Liver (tissue), 9 donors: ENCODE measurements around the gene GSTM1. TPM values are rescaled to one million over a fixed set of nuclear protein-coding genes. Genes with fewer than 3 reads are reported as not detected.
A peak's percentile ranks its signal among the peaks of the same experiment; 100 is the strongest.

Source experiments
- DNase-seq: peaks from one replicate; pipeline ENCODE4 v3.0.0-alpha.2; 2017; ENCODE audit warnings: low spot score
- H3K27ac ChIP-seq, 2 donors: one replicate each; pipeline ENCODE4 v1.7.0; 2013; ENCODE audit warnings: inconsistent platforms in 2 of 2, low read length in 2 of 2, control low read depth in 1 of 2, low read depth in 1 of 2, mild to moderate bottlenecking in 1 of 2
- H3K27me3 ChIP-seq, 4 donors: one replicate each; pipeline versions ENCODE4 v1.6.1 to v1.7.0; 2013; ENCODE audit warnings: low read length in 3 of 4, inconsistent platforms in 1 of 4, mild to moderate bottlenecking in 1 of 4, moderate library complexity in 1 of 4; ENCODE audit not compliant: control insufficient read depth in 4 of 4, insufficient read depth in 4 of 4
- H3K36me3 ChIP-seq, 4 donors: one replicate each; pipeline versions ENCODE4 v1.6.1 to v1.7.0; 2013; ENCODE audit warnings: low read length in 3 of 4, mild to moderate bottlenecking in 3 of 4, low read depth in 1 of 4, moderate library complexity in 1 of 4; ENCODE audit not compliant: control insufficient read depth in 4 of 4, insufficient read depth in 3 of 4
- H3K4me1 ChIP-seq, 4 donors: one replicate each; pipeline versions ENCODE4 v1.6.1 to v1.7.0; 2013; ENCODE audit warnings: low read length in 3 of 4, mild to moderate bottlenecking in 3 of 4, moderate library complexity in 1 of 4; ENCODE audit not compliant: control insufficient read depth in 4 of 4, insufficient read depth in 4 of 4
- H3K4me3 ChIP-seq, 3 donors: one replicate each; pipeline versions ENCODE4 v1.6.1 to v1.7.0; 2013; ENCODE audit warnings: low read length in 3 of 3, control low read depth in 1 of 3, low read depth in 1 of 3, mild to moderate bottlenecking in 1 of 3
- H3K9ac ChIP-seq, 2 donors: one replicate each; pipeline ENCODE4 v1.7.0; 2013; ENCODE audit warnings: low read length in 2 of 2, mild to moderate bottlenecking in 2 of 2, moderate library complexity in 2 of 2, control low read depth in 1 of 2, low read depth in 1 of 2
- H3K9me3 ChIP-seq, 4 donors: one replicate each; pipeline versions ENCODE4 v1.6.1 to v1.7.0; 2013; ENCODE audit warnings: low read length in 3 of 4; ENCODE audit not compliant: control insufficient read depth in 4 of 4
- EGR1 ChIP-seq, 2 donors: IDR thresholded peaks; 2 replicates each; pipeline ENCODE4 v1.6.1; 2016 to 2018; ENCODE audit warnings: antibody characterized with exemption in 2 of 2, low read depth in 2 of 2
- FOXA1 ChIP-seq: IDR thresholded peaks from 2 replicates; pipeline ENCODE4 v1.6.1; 2016; ENCODE audit warnings: antibody characterized with exemption
- FOXA2 ChIP-seq: IDR thresholded peaks from 2 replicates; pipeline ENCODE4 v1.6.1; 2016; ENCODE audit warnings: antibody characterized with exemption
- GABPA ChIP-seq, 2 donors: IDR thresholded peaks in 1 of 2; conservative IDR thresholded peaks in 1 of 2; 2 replicates each; pipeline ENCODE4 v1.6.1; 2016; ENCODE audit warnings: antibody characterized with exemption in 2 of 2, mild to moderate bottlenecking in 1 of 2, moderate library complexity in 1 of 2
- HNF4G ChIP-seq: IDR thresholded peaks from 2 replicates; pipeline ENCODE4 v1.6.1; 2016; ENCODE audit warnings: antibody characterized with exemption
- JUND ChIP-seq, 2 donors: IDR thresholded peaks; 2 replicates each; pipeline ENCODE4 v1.6.1; 2016; ENCODE audit warnings: antibody characterized with exemption in 2 of 2
- RAD21 ChIP-seq, 2 donors: IDR thresholded peaks; 2 replicates each; pipeline ENCODE4 v1.6.1; 2016; ENCODE audit warnings: antibody characterized with exemption in 2 of 2, mild to moderate bottlenecking in 2 of 2
- RXRA ChIP-seq, 2 donors: IDR thresholded peaks; 2 replicates each; pipeline ENCODE4 v1.6.1; 2017 to 2018; ENCODE audit warnings: antibody characterized with exemption in 2 of 2, mild to moderate bottlenecking in 1 of 2
- SP1 ChIP-seq: IDR thresholded peaks from 2 replicates; pipeline ENCODE4 v1.6.1; 2018; ENCODE audit warnings: antibody characterized with exemption, mild to moderate bottlenecking
- TAF1 ChIP-seq: conservative IDR thresholded peaks from 2 replicates; pipeline ENCODE4 v1.6.1; 2016; ENCODE audit warnings: antibody characterized with exemption, mild to moderate bottlenecking
- YY1 ChIP-seq: IDR thresholded peaks from 2 replicates; pipeline ENCODE4 v1.6.1; 2016; ENCODE audit warnings: antibody characterized with exemption, mild to moderate bottlenecking
- WGBS: extraction: QIAGEN DNeasy Blood & Tissue Kit; methylation state at CpG from one replicate; pipeline ENCODE4 v1.1.7; 2013; 5-methylcytosine and 5-hydroxymethylcytosine counted together
- polyA plus RNA-seq, 2 donors: library from polyadenylated mRNA; stranded (reverse) in 1 of 2; unstranded in 1 of 2; fragments of 200-250 nt in 1 of 2; fragments of >200 nt in 1 of 2; fragmentation: Nextera tagmentation in 1 of 2; extraction: Ambion mirVana in 1 of 2; gene quantifications; one replicate each; pipeline versions ENCODE4 v1.2.1 to v1.2.3, GENCODE V29; 2013 to 2015
- total RNA-seq, 2 donors: library from RNA; depleted of rRNA; stranded (reverse); fragments of >200 nt; gene quantifications; one replicate each; pipeline ENCODE4 v1.2.3, GENCODE V29; 2014
- TF ChIP-seq, protein P1 (sequence below): fragments of 150-350 bp; IDR thresholded peaks from 2 replicates; pipeline ENCODE4 v1.5.1; 2017; ENCODE audit warnings: improper control_type of control experiment, low read depth, low read length; ENCODE audit not compliant: missing input control
- TF ChIP-seq, protein P2 (sequence below): IDR thresholded peaks from 2 replicates; pipeline ENCODE4 v1.6.1; 2016; ENCODE audit warnings: antibody characterized with exemption
- TF ChIP-seq, protein P3 (sequence below): IDR thresholded peaks from 2 replicates; pipeline ENCODE4 v1.6.1; 2016; ENCODE audit warnings: antibody characterized with exemption
- TF ChIP-seq, protein P4 (sequence below): IDR thresholded peaks from 2 replicates; pipeline ENCODE4 v1.6.1; 2016; ENCODE audit warnings: antibody characterized with exemption, mild to moderate bottlenecking
- TF ChIP-seq, protein P5 (sequence below): IDR thresholded peaks from 2 replicates; pipeline ENCODE4 v1.6.1; 2016; ENCODE audit warnings: antibody characterized with exemption
- donor health status: healthy.
- donor health status: healthy.
- donor health status: healthy.
- donor health status: healthy.
- donor health status: healthy.

GSTM1 gene
- total and polyA plus RNA-seq, 4 donors, result 14.7 to 341 (median 247) TPM

DNA sequence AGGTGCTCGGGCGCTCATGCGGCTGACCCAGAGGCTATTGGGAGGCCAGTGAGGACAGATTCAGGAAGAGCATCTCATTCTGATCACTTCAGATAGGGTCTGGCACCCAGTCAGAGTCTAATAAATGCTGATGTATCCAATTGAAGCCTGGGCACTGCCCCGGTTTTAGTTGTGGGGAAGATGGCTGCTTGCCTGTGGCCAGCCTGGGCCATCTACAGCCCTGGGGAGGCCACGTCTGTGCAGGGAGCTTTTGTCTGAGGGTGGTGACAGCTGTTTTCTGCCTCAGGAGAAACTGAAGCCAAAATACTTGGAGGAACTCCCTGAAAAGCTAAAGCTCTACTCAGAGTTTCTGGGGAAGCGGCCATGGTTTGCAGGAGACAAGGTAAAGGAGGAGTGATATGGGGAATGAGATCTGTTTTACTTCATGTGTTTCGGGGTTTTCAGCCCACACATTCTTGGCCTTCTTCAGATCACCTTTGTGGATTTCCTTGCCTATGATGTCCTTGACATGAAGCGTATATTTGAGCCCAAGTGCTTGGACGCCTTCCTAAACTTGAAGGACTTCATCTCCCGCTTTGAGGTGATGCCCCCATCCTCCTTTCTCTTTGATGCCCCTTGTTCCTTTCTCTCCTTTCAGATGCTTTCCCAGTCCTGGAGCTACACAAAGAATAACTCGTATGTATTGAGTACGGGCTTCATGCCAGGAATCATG lies 27.2 kb downstream of the GSTM1 start:
- no peak for DNase-seq
- Histone ChIP-seq H3K36me3 (no peaks in the 10 kb centered on the region), H3K4me3 (no peak overlapping the region), H3K4me1 (no peaks in the 10 kb centered on the region), H3K27ac (no peak overlapping the region), H3K9ac (no peak overlapping the region), H3K9me3 (no peaks in the 10 kb centered on the region), H3K27me3 (no peaks in the 10 kb centered on the region)
- TF ChIP-seq, protein P1, sequence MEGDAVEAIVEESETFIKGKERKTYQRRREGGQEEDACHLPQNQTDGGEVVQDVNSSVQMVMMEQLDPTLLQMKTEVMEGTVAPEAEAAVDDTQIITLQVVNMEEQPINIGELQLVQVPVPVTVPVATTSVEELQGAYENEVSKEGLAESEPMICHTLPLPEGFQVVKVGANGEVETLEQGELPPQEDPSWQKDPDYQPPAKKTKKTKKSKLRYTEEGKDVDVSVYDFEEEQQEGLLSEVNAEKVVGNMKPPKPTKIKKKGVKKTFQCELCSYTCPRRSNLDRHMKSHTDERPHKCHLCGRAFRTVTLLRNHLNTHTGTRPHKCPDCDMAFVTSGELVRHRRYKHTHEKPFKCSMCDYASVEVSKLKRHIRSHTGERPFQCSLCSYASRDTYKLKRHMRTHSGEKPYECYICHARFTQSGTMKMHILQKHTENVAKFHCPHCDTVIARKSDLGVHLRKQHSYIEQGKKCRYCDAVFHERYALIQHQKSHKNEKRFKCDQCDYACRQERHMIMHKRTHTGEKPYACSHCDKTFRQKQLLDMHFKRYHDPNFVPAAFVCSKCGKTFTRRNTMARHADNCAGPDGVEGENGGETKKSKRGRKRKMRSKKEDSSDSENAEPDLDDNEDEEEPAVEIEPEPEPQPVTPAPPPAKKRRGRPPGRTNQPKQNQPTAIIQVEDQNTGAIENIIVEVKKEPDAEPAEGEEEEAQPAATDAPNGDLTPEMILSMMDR, result no peak
- no peak for TF ChIP-seq FOXA1
- no peak for TF ChIP-seq FOXA2
- TF ChIP-seq YY1, result no peak
- TF ChIP-seq, protein P2, sequence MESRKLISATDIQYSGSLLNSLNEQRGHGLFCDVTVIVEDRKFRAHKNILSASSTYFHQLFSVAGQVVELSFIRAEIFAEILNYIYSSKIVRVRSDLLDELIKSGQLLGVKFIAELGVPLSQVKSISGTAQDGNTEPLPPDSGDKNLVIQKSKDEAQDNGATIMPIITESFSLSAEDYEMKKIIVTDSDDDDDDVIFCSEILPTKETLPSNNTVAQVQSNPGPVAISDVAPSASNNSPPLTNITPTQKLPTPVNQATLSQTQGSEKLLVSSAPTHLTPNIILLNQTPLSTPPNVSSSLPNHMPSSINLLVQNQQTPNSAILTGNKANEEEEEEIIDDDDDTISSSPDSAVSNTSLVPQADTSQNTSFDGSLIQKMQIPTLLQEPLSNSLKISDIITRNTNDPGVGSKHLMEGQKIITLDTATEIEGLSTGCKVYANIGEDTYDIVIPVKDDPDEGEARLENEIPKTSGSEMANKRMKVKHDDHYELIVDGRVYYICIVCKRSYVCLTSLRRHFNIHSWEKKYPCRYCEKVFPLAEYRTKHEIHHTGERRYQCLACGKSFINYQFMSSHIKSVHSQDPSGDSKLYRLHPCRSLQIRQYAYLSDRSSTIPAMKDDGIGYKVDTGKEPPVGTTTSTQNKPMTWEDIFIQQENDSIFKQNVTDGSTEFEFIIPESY, result no peak
- TF ChIP-seq EGR1 (IDR thresholded peaks at IDR 0.05; ENCODE audit: low read depth in 2 of 2), result no peak
- TF ChIP-seq RAD21 (IDR thresholded peaks at IDR 0.05), result no peak
- TF ChIP-seq, protein P3, sequence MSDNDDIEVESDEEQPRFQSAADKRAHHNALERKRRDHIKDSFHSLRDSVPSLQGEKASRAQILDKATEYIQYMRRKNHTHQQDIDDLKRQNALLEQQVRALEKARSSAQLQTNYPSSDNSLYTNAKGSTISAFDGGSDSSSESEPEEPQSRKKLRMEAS, result no peak
- TF ChIP-seq SP1, result no peak
- TF ChIP-seq JUND (IDR thresholded peaks at IDR 0.05), result no peak
- no peak for TF ChIP-seq GABPA (IDR thresholded peaks at IDR 0.05 in 1 of 2, conservative IDR thresholded peaks at IDR 0.05 in 1 of 2)
- TF ChIP-seq, protein P4, sequence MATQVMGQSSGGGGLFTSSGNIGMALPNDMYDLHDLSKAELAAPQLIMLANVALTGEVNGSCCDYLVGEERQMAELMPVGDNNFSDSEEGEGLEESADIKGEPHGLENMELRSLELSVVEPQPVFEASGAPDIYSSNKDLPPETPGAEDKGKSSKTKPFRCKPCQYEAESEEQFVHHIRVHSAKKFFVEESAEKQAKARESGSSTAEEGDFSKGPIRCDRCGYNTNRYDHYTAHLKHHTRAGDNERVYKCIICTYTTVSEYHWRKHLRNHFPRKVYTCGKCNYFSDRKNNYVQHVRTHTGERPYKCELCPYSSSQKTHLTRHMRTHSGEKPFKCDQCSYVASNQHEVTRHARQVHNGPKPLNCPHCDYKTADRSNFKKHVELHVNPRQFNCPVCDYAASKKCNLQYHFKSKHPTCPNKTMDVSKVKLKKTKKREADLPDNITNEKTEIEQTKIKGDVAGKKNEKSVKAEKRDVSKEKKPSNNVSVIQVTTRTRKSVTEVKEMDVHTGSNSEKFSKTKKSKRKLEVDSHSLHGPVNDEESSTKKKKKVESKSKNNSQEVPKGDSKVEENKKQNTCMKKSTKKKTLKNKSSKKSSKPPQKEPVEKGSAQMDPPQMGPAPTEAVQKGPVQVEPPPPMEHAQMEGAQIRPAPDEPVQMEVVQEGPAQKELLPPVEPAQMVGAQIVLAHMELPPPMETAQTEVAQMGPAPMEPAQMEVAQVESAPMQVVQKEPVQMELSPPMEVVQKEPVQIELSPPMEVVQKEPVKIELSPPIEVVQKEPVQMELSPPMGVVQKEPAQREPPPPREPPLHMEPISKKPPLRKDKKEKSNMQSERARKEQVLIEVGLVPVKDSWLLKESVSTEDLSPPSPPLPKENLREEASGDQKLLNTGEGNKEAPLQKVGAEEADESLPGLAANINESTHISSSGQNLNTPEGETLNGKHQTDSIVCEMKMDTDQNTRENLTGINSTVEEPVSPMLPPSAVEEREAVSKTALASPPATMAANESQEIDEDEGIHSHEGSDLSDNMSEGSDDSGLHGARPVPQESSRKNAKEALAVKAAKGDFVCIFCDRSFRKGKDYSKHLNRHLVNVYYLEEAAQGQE, result no peak
- TF ChIP-seq, protein P5, sequence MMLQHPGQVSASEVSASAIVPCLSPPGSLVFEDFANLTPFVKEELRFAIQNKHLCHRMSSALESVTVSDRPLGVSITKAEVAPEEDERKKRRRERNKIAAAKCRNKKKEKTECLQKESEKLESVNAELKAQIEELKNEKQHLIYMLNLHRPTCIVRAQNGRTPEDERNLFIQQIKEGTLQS, result no peak
- TF ChIP-seq HNF4G, result no peak
- WGBS, result 92% methylated on average over 12 of the region's 12 CpGs

DNA sequence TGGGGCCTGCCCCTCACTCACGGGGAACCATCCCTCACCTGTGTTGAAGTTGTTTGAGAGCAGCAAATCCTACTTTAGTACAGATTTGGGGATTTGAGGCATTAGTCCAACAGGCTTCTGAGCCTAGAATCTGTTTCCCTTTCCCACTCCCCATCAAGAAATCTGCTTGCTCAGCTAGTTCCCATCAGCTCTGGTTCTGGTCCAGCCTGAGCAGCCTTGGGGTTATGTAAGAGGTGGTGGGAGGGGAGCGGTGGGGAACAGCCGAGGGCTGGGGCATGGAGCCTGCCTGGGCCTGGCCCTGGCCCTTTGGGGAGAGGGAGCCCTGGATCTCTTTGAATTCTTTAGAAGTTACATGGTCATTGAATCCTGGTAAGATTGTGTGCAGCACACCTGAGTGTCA lies 28.5 kb downstream of the GSTM1 start:
- Histone ChIP-seq H3K4me1 (no peaks in the 10 kb centered on the region), H3K27me3 (no peaks in the 10 kb centered on the region), H3K4me3 (no peak overlapping the region), H3K9ac (no peak overlapping the region), H3K9me3 (no peaks in the 10 kb centered on the region), H3K27ac (no peak overlapping the region), H3K36me3 (no peaks in the 10 kb centered on the region)
- 84% methylated on average over 3 of the region's 3 CpGs for WGBS
- peak; percentile 23 for DNase-seq
- TF ChIP-seq SP1, result no peak
- TF ChIP-seq, protein P3, result no peak
- TF ChIP-seq, protein P5, result no peak
- no peak for TF ChIP-seq RXRA (IDR thresholded peaks at IDR 0.05)
- no peak for TF ChIP-seq FOXA2
- no peak for TF ChIP-seq RAD21 (IDR thresholded peaks at IDR 0.05)
- TF ChIP-seq TAF1, result no peak
- no peak for TF ChIP-seq EGR1 (IDR thresholded peaks at IDR 0.05; ENCODE audit: low read depth in 2 of 2)
- TF ChIP-seq, protein P2, result no peak
